Epithelial cell of proximal tubule (primary cell): ENCODE results near the gene NUAK1. TPM values are rescaled to one million over a fixed set of nuclear protein-coding genes. Genes with fewer than 3 reads are reported as not detected.

Experiments
- DNase-seq: peaks from one replicate; pipeline ENCODE4 v3.0.0-alpha.2; 2011; ENCODE audit warnings: low read depth
- H3K4me3 ChIP-seq: 2 replicates; pipeline ENCODE4 v1.5.1; 2011; ENCODE audit warnings: low read depth, mild to moderate bottlenecking, low read length
- CTCF ChIP-seq: conservative IDR thresholded peaks from 2 replicates; pipeline ENCODE4 v1.5.1; 2012; ENCODE audit warnings: low read depth, mild to moderate bottlenecking, low read length
- total RNA-seq: library from RNA; depleted of rRNA; stranded (reverse); fragments of >200 nt; gene quantifications from 2 replicates; pipeline ENCODE4 v1.2.3, GENCODE V29; 2015

NUAK1 gene
- total RNA-seq, 1 donor from 2014 or later = 34.5 TPM

- DNase-seq = no peak
- TF ChIP-seq CTCF = no peak
- no peak overlapping the region for H3K4me3 ChIP-seq
Measured at GRCh38 chr12:106090591-106091445, 47.9 kb downstream of the NUAK1 start.

- DNase-seq = no peak
- no peak overlapping the region for H3K4me3 ChIP-seq
- no peak for TF ChIP-seq CTCF
Measured at GRCh38 chr12:106089935-106090334, 48.8 kb downstream of the NUAK1 start.

- no peak for TF ChIP-seq CTCF
- DNase-seq = no peak
- H3K4me3 ChIP-seq = no peak overlapping the region
Measured at GRCh38 chr12:106088811-106089485, 49.8 kb downstream of the NUAK1 start.

- H3K4me3 ChIP-seq = no peak overlapping the region
- TF ChIP-seq CTCF = no peak
- DNase-seq = no peak
Measured at GRCh38 chr12:106088246-106088808, 50.4 kb downstream of the NUAK1 start.

- no peak overlapping the region for H3K4me3 ChIP-seq
- TF ChIP-seq CTCF = no peak
- no peak for DNase-seq
Measured at GRCh38 chr12:106086696-106087095, 52.1 kb downstream of the NUAK1 start.

GRCh38 chr12:106085213-106085612 lies 53.5 kb downstream of the NUAK1 start:
- no peak for TF ChIP-seq CTCF
- DNase-seq = no peak
- H3K4me3 ChIP-seq = no peak overlapping the region
